HL-60 (cell line): ENCODE results near the gene LRRC1.

Experiments
- DNase-seq, 2 experiments: peaks; one replicate each; pipeline ENCODE4 v3.0.0-alpha.2; 2010 to 2020; ENCODE audit warnings: low read depth in 1 of 2, low spot score in 1 of 2
- H3K27ac ChIP-seq: fragments of 250-450 bp; sonication (Bioruptor Pico); replicated peaks from 2 replicates; pipeline ENCODE4 v1.5.1; 2020; ENCODE audit warnings: mild to moderate bottlenecking, moderate library complexity
- H3K27me3 ChIP-seq: fragments of 250-450 bp; sonication (Bioruptor Pico); 2 replicates; pipeline ENCODE4 v1.5.1; 2021; ENCODE audit warnings: mild to moderate bottlenecking, moderate library complexity; ENCODE audit not compliant: insufficient read depth, poor library complexity, severe bottlenecking
- H3K4me3 ChIP-seq: replicated peaks from 2 replicates; pipeline ENCODE4 v1.5.1; 2011; ENCODE audit warnings: mild to moderate bottlenecking, control low read depth, low read length; ENCODE audit not compliant: insufficient read depth
- GABPA ChIP-seq: IDR thresholded peaks from 2 replicates; pipeline ENCODE4 v1.6.1; 2012; ENCODE audit warnings: low read depth
- POLR2AphosphoS5 ChIP-seq: IDR thresholded peaks from 2 replicates; pipeline ENCODE4 v1.6.1; 2012; ENCODE audit warnings: low read depth
- SPI1 ChIP-seq: IDR thresholded peaks from 2 replicates; pipeline ENCODE4 v1.6.1; 2012; ENCODE audit warnings: low read depth, mild to moderate bottlenecking, borderline replicate concordance
- TF ChIP-seq, protein P1 (sequence below): IDR thresholded peaks from one replicate; pipeline ENCODE4 v1.5.1; 2011; ENCODE audit warnings: low read length, control low read depth, inconsistent platforms; ENCODE audit not compliant: insufficient read depth
- TF ChIP-seq, protein P2 (sequence below): IDR thresholded peaks from 2 replicates; pipeline ENCODE4 v1.6.1; 2012; ENCODE audit warnings: low read depth; ENCODE audit not compliant: insufficient replicate concordance

The LRRC1 gene

DNA sequence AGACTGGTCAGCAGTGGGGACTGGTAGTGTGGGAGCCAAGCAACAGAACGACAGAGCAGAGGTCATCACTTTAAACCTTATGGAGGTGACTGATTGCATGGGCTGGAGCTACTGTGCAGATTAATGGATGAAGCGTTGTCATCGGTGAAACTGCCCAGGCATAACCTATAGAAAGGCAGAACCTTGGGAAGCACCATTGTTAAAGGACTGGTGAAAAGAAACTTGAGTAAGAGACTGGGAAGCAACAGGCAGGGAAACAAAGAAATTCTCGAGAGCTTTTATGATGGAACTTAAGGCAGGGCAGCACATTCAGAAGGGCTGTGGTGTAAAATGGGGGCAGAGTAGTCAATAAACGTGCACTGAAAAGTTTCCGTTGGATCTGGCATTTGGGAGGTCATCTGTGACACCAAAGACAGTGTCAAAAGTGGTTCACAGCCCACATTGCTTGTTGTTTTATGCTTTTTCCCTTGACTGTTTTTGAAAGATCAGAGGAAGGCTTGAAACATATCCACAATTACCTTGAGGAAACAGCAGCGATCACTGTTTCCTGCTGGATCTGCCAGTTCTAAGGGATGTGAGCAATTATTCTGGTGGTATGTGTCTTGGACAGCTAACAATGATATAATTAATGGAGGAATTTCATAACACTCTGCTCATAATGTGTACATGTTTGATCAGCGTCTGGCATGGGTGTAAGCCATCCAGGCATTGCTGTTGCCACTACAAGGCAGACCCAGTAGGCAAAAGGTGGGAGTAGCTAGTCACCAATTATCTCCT, 62.7 kb downstream of the LRRC1 start:
- DNase-seq, result no peak
- TF ChIP-seq GABPA (no peak), SPI1 (no peak), POLR2AphosphoS5 (no peak)
- TF ChIP-seq, protein P1, sequence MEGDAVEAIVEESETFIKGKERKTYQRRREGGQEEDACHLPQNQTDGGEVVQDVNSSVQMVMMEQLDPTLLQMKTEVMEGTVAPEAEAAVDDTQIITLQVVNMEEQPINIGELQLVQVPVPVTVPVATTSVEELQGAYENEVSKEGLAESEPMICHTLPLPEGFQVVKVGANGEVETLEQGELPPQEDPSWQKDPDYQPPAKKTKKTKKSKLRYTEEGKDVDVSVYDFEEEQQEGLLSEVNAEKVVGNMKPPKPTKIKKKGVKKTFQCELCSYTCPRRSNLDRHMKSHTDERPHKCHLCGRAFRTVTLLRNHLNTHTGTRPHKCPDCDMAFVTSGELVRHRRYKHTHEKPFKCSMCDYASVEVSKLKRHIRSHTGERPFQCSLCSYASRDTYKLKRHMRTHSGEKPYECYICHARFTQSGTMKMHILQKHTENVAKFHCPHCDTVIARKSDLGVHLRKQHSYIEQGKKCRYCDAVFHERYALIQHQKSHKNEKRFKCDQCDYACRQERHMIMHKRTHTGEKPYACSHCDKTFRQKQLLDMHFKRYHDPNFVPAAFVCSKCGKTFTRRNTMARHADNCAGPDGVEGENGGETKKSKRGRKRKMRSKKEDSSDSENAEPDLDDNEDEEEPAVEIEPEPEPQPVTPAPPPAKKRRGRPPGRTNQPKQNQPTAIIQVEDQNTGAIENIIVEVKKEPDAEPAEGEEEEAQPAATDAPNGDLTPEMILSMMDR, result no peak
- TF ChIP-seq, protein P2, sequence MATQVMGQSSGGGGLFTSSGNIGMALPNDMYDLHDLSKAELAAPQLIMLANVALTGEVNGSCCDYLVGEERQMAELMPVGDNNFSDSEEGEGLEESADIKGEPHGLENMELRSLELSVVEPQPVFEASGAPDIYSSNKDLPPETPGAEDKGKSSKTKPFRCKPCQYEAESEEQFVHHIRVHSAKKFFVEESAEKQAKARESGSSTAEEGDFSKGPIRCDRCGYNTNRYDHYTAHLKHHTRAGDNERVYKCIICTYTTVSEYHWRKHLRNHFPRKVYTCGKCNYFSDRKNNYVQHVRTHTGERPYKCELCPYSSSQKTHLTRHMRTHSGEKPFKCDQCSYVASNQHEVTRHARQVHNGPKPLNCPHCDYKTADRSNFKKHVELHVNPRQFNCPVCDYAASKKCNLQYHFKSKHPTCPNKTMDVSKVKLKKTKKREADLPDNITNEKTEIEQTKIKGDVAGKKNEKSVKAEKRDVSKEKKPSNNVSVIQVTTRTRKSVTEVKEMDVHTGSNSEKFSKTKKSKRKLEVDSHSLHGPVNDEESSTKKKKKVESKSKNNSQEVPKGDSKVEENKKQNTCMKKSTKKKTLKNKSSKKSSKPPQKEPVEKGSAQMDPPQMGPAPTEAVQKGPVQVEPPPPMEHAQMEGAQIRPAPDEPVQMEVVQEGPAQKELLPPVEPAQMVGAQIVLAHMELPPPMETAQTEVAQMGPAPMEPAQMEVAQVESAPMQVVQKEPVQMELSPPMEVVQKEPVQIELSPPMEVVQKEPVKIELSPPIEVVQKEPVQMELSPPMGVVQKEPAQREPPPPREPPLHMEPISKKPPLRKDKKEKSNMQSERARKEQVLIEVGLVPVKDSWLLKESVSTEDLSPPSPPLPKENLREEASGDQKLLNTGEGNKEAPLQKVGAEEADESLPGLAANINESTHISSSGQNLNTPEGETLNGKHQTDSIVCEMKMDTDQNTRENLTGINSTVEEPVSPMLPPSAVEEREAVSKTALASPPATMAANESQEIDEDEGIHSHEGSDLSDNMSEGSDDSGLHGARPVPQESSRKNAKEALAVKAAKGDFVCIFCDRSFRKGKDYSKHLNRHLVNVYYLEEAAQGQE, result no peak
- Histone ChIP-seq H3K4me3 (no peak overlapping the region), H3K27me3 (no peaks in the 10 kb centered on the region), H3K27ac (no peak overlapping the region)

DNA sequence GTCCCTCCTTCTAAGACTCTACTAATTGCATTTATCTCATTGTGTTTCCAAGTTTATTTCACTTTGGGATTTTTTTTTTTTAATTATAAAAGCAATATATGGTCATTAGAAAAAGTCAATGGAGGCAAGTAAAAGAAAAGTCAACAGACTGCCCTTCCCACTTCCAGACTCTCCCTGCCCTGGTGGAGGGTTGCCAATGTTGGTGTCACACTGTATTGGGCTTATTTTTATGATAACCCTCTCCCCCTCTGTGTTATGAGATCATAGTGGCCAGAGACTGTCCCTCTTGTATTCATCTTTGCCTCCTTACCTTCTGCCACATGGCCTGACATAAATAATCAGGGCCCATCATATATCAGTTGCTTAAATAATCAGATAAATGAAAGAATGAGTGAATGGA, 63.4 kb downstream of the LRRC1 start:
- DNase-seq, result no peak
- TF ChIP-seq SPI1, result no peak
- TF ChIP-seq, protein P2, result no peak
- no peak for TF ChIP-seq GABPA
- TF ChIP-seq, protein P1, result no peak
- TF ChIP-seq POLR2AphosphoS5, result no peak

DNA sequence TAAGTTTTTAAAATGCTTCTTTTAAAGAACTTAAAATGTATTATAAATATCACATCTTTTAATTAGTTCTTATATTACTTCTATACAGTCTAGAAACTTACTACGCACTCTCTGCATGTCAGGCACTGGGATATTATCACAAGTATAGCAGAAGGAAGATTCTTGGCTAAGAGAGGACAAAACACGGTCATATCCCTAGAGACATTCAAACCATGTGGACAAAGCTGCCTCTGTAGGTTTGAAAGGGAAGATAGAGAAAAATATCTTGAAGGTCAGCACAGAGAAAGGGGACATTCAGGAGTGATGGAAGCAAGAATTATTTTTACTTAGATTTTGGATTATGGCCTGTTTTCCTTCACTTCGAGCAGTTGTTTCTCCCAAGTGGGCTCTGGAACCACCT, 64.1 kb downstream of the LRRC1 start:
- Histone ChIP-seq H3K4me3 (no peak overlapping the region), H3K27ac (no peak overlapping the region), H3K27me3 (no peaks in the 10 kb centered on the region)
- DNase-seq, result no peak
- TF ChIP-seq POLR2AphosphoS5 (no peak), GABPA (no peak), SPI1 (no peak)
- TF ChIP-seq, protein P1, result no peak
- TF ChIP-seq, protein P2, result no peak

More for the DNA sequence above, 63.4 kb downstream of the LRRC1 start:
- Histone ChIP-seq H3K4me3 (no peak overlapping the region), H3K27me3 (no peaks in the 10 kb centered on the region), H3K27ac (no peak overlapping the region)
